GM12878 (cell line): ENCODE measurements around the gene AGAP1. TPM values are rescaled to one million over a fixed set of nuclear protein-coding genes. Genes with fewer than 3 reads are reported as not detected.

Source experiments
- ATAC-seq: fragments of 200-7000 bp; cut with Tn5 transposase; 3 replicates; pipeline ENCODE4 v1.9.1; 2020; ENCODE audit warnings: mild to moderate bottlenecking, moderate library complexity
- BruUV-seq: library from RNA; stranded (reverse); fragments of 400-500 nt; replicated peaks from 2 replicates; lab custom pipeline; 2021; lab: Mats Ljungman, UMichigan
- CTCF ChIA-PET: fragments of 300-600 bp; sonication (Branson Sonifier 250); formaldehyde crosslinking; extraction: SDS; loops from one replicate; lab custom pipeline; 2021; ENCODE audit warnings: inconsistent platforms; lab: Yijun Ruan, JAX
- POLR2A ChIA-PET: fragments of 350-600 bp; formaldehyde crosslinking; extraction: SDS; loops from one replicate; lab custom pipeline; 2021; ENCODE audit warnings: inconsistent platforms; lab: Charles Lee
- RAD21 ChIA-PET: fragments of 300-600 bp; sonication (Branson Sonifier 250); formaldehyde crosslinking; loops from one replicate; lab custom pipeline; 2023; ENCODE audit warnings: antibody characterized with exemption; ENCODE audit not compliant: unreplicated experiment; lab: Charles Lee
- SMC1A ChIA-PET: fragments of 300-600 bp; sonication (Branson Sonifier 250); formaldehyde crosslinking; loops from one replicate; lab custom pipeline; 2023; ENCODE audit not compliant: unreplicated experiment, uncharacterized antibody; lab: Charles Lee
- DNase-seq: peaks from one replicate; pipeline ENCODE4 v3.0.0-alpha.2; 2011; ENCODE audit warnings: low read depth, low spot score
- FAIRE-seq: peaks from 3 replicates; lab custom pipeline; 2011; peaks lifted over from hg19 to GRCh38; lab: Jason Lieb, UNC
- H2AFZ ChIP-seq: 2 replicates; pipeline ENCODE4 v1.6.0; 2011; ENCODE audit warnings: low read depth, low read length, control low read depth; ENCODE audit not compliant: control insufficient read depth
- H3K27ac ChIP-seq: 2 replicates; pipeline ENCODE4 v1.5.1; 2011; ENCODE audit warnings: control low read depth; ENCODE audit not compliant: control insufficient read depth, insufficient read depth
- H3K27me3 ChIP-seq, 2 experiments: replicated peaks in 1 of 2; 2 replicates each; pipeline versions ENCODE4 v1.6.0 to v1.6.1; 2011; ENCODE audit warnings: low read length in 1 of 2; ENCODE audit not compliant: control insufficient read depth in 2 of 2, insufficient read depth in 2 of 2
- H3K36me3 ChIP-seq, 2 experiments: 2 replicates each; pipeline ENCODE4 v1.5.1; 2011; ENCODE audit warnings: low read length in 1 of 2; ENCODE audit not compliant: control insufficient read depth in 2 of 2, insufficient read depth in 2 of 2
- H3K4me1 ChIP-seq: 2 replicates; pipeline ENCODE4 v1.6.1; 2011; ENCODE audit warnings: mild to moderate bottlenecking, low read length, moderate library complexity, mixed read lengths; ENCODE audit not compliant: control insufficient read depth, insufficient read depth
- H3K4me2 ChIP-seq: 2 replicates; pipeline ENCODE4 v1.6.0; 2011; ENCODE audit warnings: control low read depth; ENCODE audit not compliant: control insufficient read depth, insufficient read depth
- H3K4me3 ChIP-seq: fragments of 200-600 bp; sonication (generic); 2 replicates; pipeline ENCODE4 v1.5.1; 2016
- H3K79me2 ChIP-seq: 2 replicates; pipeline ENCODE4 v1.6.0; 2011; ENCODE audit warnings: low read length; ENCODE audit not compliant: control insufficient read depth, insufficient read depth
- H3K9ac ChIP-seq: 2 replicates; pipeline ENCODE4 v1.8.0; 2011; ENCODE audit warnings: low read length, control low read depth, mixed read lengths; ENCODE audit not compliant: control insufficient read depth, insufficient read depth
- H3K9me3 ChIP-seq: replicated peaks from 3 replicates; pipeline ENCODE4 v1.5.1; 2011; ENCODE audit warnings: mild to moderate bottlenecking, low read length; ENCODE audit not compliant: control insufficient read depth, insufficient read depth
- H4K20me1 ChIP-seq: 2 replicates; pipeline ENCODE4 v1.6.0; 2011; ENCODE audit not compliant: control insufficient read depth, insufficient read depth
- BRCA1 ChIP-seq: IDR thresholded peaks from 2 replicates; pipeline ENCODE4 v1.6.1; 2011; ENCODE audit warnings: low read depth, low read length, improper control_type of control experiment
- CBX5 ChIP-seq: sonication (generic); IDR thresholded peaks from 2 replicates; pipeline ENCODE4 v1.6.1; 2016; ENCODE audit warnings: low read depth, moderate library complexity, mild to moderate bottlenecking, inconsistent platforms
- CEBPB ChIP-seq, 2 experiments: fragments of 150-350 bp in 1 of 2; IDR thresholded peaks; 2 replicates each; pipeline ENCODE4 v1.6.1; 2012 to 2014; ENCODE audit warnings: low read depth in 2 of 2, low read length in 2 of 2, borderline replicate concordance in 1 of 2, inconsistent platforms in 1 of 2
- GATAD2B ChIP-seq: fragments of 450-650 bp; conservative IDR thresholded peaks from 2 replicates; pipeline ENCODE4 v1.6.1; 2017; ENCODE audit warnings: low read depth, mild to moderate bottlenecking, moderate library complexity
- HCFC1 ChIP-seq: fragments of 150-350 bp; IDR thresholded peaks from 2 replicates; pipeline ENCODE4 v1.6.1; 2014; ENCODE audit warnings: low read length
- IRF5 ChIP-seq: fragments of 450-650 bp; IDR thresholded peaks from 2 replicates; pipeline ENCODE4 v1.6.1; 2017; ENCODE audit warnings: borderline replicate concordance
- LARP7 ChIP-seq: fragments of 450-650 bp; IDR thresholded peaks from 2 replicates; pipeline ENCODE4 v1.6.1; 2017; ENCODE audit warnings: mild to moderate bottlenecking
- NFYB ChIP-seq: IDR thresholded peaks from 2 replicates; pipeline ENCODE4 v1.6.1; 2011; ENCODE audit warnings: low read depth, mild to moderate bottlenecking, low read length, improper control_type of control experiment, moderate library complexity; ENCODE audit not compliant: insufficient read depth
- NKRF ChIP-seq: fragments of 450-650 bp; conservative IDR thresholded peaks from 2 replicates; pipeline ENCODE4 v1.6.1; 2017; ENCODE audit warnings: mild to moderate bottlenecking, moderate library complexity
- PAX8 ChIP-seq: fragments of 450-650 bp; IDR thresholded peaks from 2 replicates; pipeline ENCODE4 v1.6.1; 2017; ENCODE audit warnings: mild to moderate bottlenecking, moderate library complexity
- PKNOX1 ChIP-seq: fragments of 450-650 bp; IDR thresholded peaks from 2 replicates; pipeline ENCODE4 v1.6.1; 2016; ENCODE audit warnings: mild to moderate bottlenecking
- RB1 ChIP-seq: fragments of 450-650 bp; formaldehyde crosslinking; IDR thresholded peaks from 2 replicates; pipeline ENCODE4 v1.6.1; 2017; ENCODE audit warnings: mild to moderate bottlenecking, borderline replicate concordance
- SRF ChIP-seq, 2 experiments: IDR thresholded peaks; 2 replicates each; pipeline ENCODE4 v1.6.1; 2011; ENCODE audit warnings: low read depth in 2 of 2, low read length in 2 of 2, mild to moderate bottlenecking in 1 of 2, moderate library complexity in 1 of 2
- ZNF207 ChIP-seq: fragments of 450-650 bp; IDR thresholded peaks from 2 replicates; pipeline ENCODE4 v1.6.1; 2014; ENCODE audit warnings: antibody characterized with exemption, mild to moderate bottlenecking, borderline replicate concordance
- WGBS: methylation state at CpG from one replicate; pipeline ENCODE4 v1.1.6; 2016; ENCODE audit warnings: low lambda C conversion rate; ENCODE audit not compliant: insufficient replicate concordance, insufficient coverage; ENCODE audit errors: missing lambda C conversion rate; 5-methylcytosine and 5-hydroxymethylcytosine counted together
- in situ Hi-C: fragments of 300-500 bp; cut with MboI; formaldehyde crosslinking; loops from 9 replicates; pipeline ENCODE4 v1.14.3; 2018; ENCODE audit warnings: mixed read lengths
- intact Hi-C: fragments of 100-400 bp; cut with micrococcal nuclease; formaldehyde crosslinking; loops from one replicate; pipeline ENCODE4 v1.14.2; 2022; ENCODE audit not compliant: unreplicated experiment
- polyA plus RNA-seq, 11 experiments: library from polyadenylated mRNA; depleted of rRNA in 4 of 11; unstranded in 6 of 11; stranded (reverse) in 5 of 11; fragments of >200 nt; fragmentation: Nextera tagmentation in 4 of 11; fragmentation: Illumina TruSeq in 1 of 11; extraction: Ambion mirVana in 4 of 11; extraction: Trizol in 1 of 11; gene quantifications; 1 replicate in 1 of 11; 2 replicates in 10 of 11; pipeline versions ENCODE4 v1.2.1 to v1.2.3, GENCODE V29; 2011 to 2016; ENCODE audit warnings: inconsistent platforms in 2 of 11, missing spikeins in 2 of 11, low read depth in 1 of 11
- total RNA-seq, 4 experiments: library from RNA; depleted of rRNA in 3 of 4; stranded (reverse); fragments of >200 nt in 3 of 4; fragmentation: Illumina TruSeq in 1 of 4; extraction: Trizol in 1 of 4; gene quantifications; 2 replicates each; pipeline versions ENCODE4 v1.2.1 to v1.2.3, GENCODE V29; 2013 to 2021

Gene AGAP1
- total and polyA plus RNA-seq, 10 of the 15 experiments (the other 5 are each of a cell fraction or from before 2014, with no cell fraction given): 0.05 to 0.15 (median 0.06) TPM; not detected in 7

GRCh38 chr2:235543851-235544688, 50.2 kb downstream of the AGAP1 start (continued):
- no peak for TF ChIP-seq LARP7
- no peak for TF ChIP-seq RB1
- no peak for TF ChIP-seq IRF5
- TF ChIP-seq NKRF: no peak

GRCh38 chr2:235544689-235544969, 50.8 kb downstream of the AGAP1 start:
- no peaks in the 10 kb centered on the region for H3K79me2 ChIP-seq
- RAD21 ChIA-PET: no interaction called here

More at GRCh38 chr2:235544689-235544969, 50.8 kb downstream of the AGAP1 start:
- no peak for ATAC-seq
- Histone ChIP-seq H3K36me3 (no peaks in the 10 kb centered on the region), H2AFZ (no peak overlapping the region), H3K27ac (no peak overlapping the region), H3K4me3 (no peak overlapping the region), H3K27me3 (no peaks in the 10 kb centered on the region; a peak in 1 of 4 replicates), H3K4me1 (no peaks in the 10 kb centered on the region), H3K9me3 (no peaks in the 10 kb centered on the region), H4K20me1 (no peaks in the 10 kb centered on the region), H3K4me2 (no peak overlapping the region), H3K9ac (no peak overlapping the region)
- in situ Hi-C loops: no loop called here
- ChIA-PET SMC1A (no interaction called here), POLR2A (no interaction called here), CTCF (no interaction called here)
- 4% methylated on average over 4 of the region's 5 CpGs for WGBS
- no peak for FAIRE-seq
- TF ChIP-seq SRF (IDR thresholded peaks at IDR 0.05; ENCODE audit: low read depth in 2 of 2, low read length in 2 of 2): no peak
- TF ChIP-seq GATAD2B: no peak
- TF ChIP-seq PAX8: no peak
- TF ChIP-seq RB1: no peak
- TF ChIP-seq CEBPB (IDR thresholded peaks at IDR 0.05; ENCODE audit: borderline replicate concordance in 1 of 2, low read depth in 2 of 2, low read length in 2 of 2): no peak
- TF ChIP-seq PKNOX1: no peak
- no peak for TF ChIP-seq ZNF207
- TF ChIP-seq HCFC1: no peak
- no peak for TF ChIP-seq BRCA1
- TF ChIP-seq NFYB: no peak
- no peak for TF ChIP-seq CBX5
- DNase-seq: no peak
- BruUV-seq: no TSS peak
- intact Hi-C loops: no loop called here
